H1 (cell line): Measurements from ENCODE around the gene RASGEF1C. TPM values are rescaled to one million over a fixed set of nuclear protein-coding genes. Genes with fewer than 3 reads are reported as not detected.
"Not testable (repeated sequence)": the region's sequence is repeated elsewhere in the genome, so short reads cannot be mapped to it uniquely, and the experiment has no call there.

Experiments used
- CTCF ChIA-PET: fragments of 300-600 bp; sonication (Branson Sonifier 250); formaldehyde crosslinking; loops from one replicate; lab custom pipeline; 2021; ENCODE audit not compliant: partially characterized antibody; lab: Charles Lee
- POLR2A ChIA-PET: fragments of 300-600 bp; sonication (Branson Sonifier 250); formaldehyde crosslinking; loops from one replicate; lab custom pipeline; 2021; ENCODE audit warnings: inconsistent platforms; ENCODE audit not compliant: partially characterized antibody; lab: Charles Lee
- DNase-seq, 2 experiments: peaks; one replicate each; pipeline versions ENCODE4 v3.0.0 to v3.0.0-alpha.2; 2010 to 2022; ENCODE audit warnings: low spot score in 2 of 2, low read depth in 1 of 2, mixed read lengths in 1 of 2
- FAIRE-seq: peaks from 2 replicates; lab custom pipeline; 2011; peaks lifted over from hg19 to GRCh38; lab: Jason Lieb, UNC
- H2AFZ ChIP-seq: 2 replicates; pipeline ENCODE4 v1.8.1; 2012; ENCODE audit warnings: low read length, inconsistent platforms
- H2AK5ac ChIP-seq: 2 replicates; pipeline ENCODE4 v1.6.1; 2013; ENCODE audit warnings: low read depth, low read length
- H2BK120ac ChIP-seq: replicated peaks from 2 replicates; pipeline ENCODE3; 2013; ENCODE audit warnings: low read depth, low read length, inconsistent platforms
- H2BK12ac ChIP-seq: 2 replicates; pipeline ENCODE4 v1.6.1; 2013; ENCODE audit warnings: low read depth, low read length
- H2BK15ac ChIP-seq: 2 replicates; pipeline ENCODE4 v1.6.1; 2013; ENCODE audit warnings: low read length
- H2BK20ac ChIP-seq: 2 replicates; pipeline ENCODE4 v1.6.1; 2013; ENCODE audit warnings: low read length
- H2BK5ac ChIP-seq: 2 replicates; pipeline ENCODE4 v1.6.1; 2013; ENCODE audit warnings: low read depth, low read length
- H3K14ac ChIP-seq: 2 replicates; pipeline ENCODE4 v1.6.1; 2013; ENCODE audit warnings: inconsistent platforms; ENCODE audit not compliant: insufficient read length
- H3K18ac ChIP-seq: 2 replicates; pipeline ENCODE4 v1.6.1; 2013; ENCODE audit warnings: low read length; ENCODE audit errors: extremely low read depth
- H3K23ac ChIP-seq: 2 replicates; pipeline ENCODE4 v1.6.1; 2013; ENCODE audit warnings: inconsistent platforms; ENCODE audit not compliant: insufficient read length
- H3K23me2 ChIP-seq: 2 replicates; pipeline ENCODE4 v1.6.1; 2013; ENCODE audit warnings: low read depth, low read length
- H3K27ac ChIP-seq: 2 replicates; pipeline ENCODE4 v1.6.1; 2011; ENCODE audit warnings: low read depth, low read length, inconsistent platforms
- H3K27me3 ChIP-seq, 4 experiments: replicated peaks in 1 of 4; 1 replicate in 1 of 4; 2 replicates in 3 of 4; pipeline versions ENCODE4 v1.6.1 to v1.8.1; 2011 to 2013; ENCODE audit warnings: low read length in 3 of 4, mild to moderate bottlenecking in 3 of 4, inconsistent platforms in 2 of 4, mixed read lengths in 2 of 4, moderate library complexity in 1 of 4; ENCODE audit not compliant: control insufficient read depth in 3 of 4, insufficient read depth in 3 of 4; ENCODE audit errors: extremely low read depth in 1 of 4
- H3K36me3 ChIP-seq, 4 experiments: 2 replicates each; pipeline versions ENCODE4 v1.6.1 to v1.8.1; 2011 to 2013; ENCODE audit warnings: mild to moderate bottlenecking in 4 of 4, low read length in 3 of 4, moderate library complexity in 2 of 4, control low read depth in 1 of 4, inconsistent platforms in 1 of 4; ENCODE audit not compliant: insufficient read depth in 4 of 4, control insufficient read depth in 2 of 4
- H3K4ac ChIP-seq: replicated peaks from 2 replicates; pipeline ENCODE3; 2013; ENCODE audit warnings: low read length, low read depth, mixed read lengths, inconsistent platforms; ENCODE audit not compliant: insufficient read length
- H3K4me1 ChIP-seq, 4 experiments: replicated peaks in 1 of 4; 1 replicate in 1 of 4; 2 replicates in 3 of 4; pipeline versions ENCODE4 v1.6.1 to v1.8.1; 2011 to 2013; ENCODE audit warnings: low read length in 3 of 4, inconsistent platforms in 2 of 4, mixed read lengths in 1 of 4; ENCODE audit not compliant: insufficient read depth in 4 of 4, control insufficient read depth in 3 of 4
- H3K4me2 ChIP-seq, 2 experiments: 2 replicates each; pipeline versions ENCODE4 v1.6.1 to v1.8.1; 2011 to 2013; ENCODE audit warnings: low read depth in 2 of 2, low read length in 2 of 2, control low read depth in 1 of 2, inconsistent platforms in 1 of 2, mild to moderate bottlenecking in 1 of 2; ENCODE audit not compliant: insufficient read depth in 1 of 2
- H3K4me3 ChIP-seq, 4 experiments: fragments of 200-600, 300-600 bp in 1 of 4; sonication (generic), shearing (Covaris generic), sonication (Bioruptor Twin) in 1 of 4; 2 replicates each; pipeline versions ENCODE4 v1.5.1 to v1.8.1; 2011 to 2016; ENCODE audit warnings: low read length in 4 of 4, low read depth in 3 of 4, control low read depth in 2 of 4, inconsistent platforms in 2 of 4, mild to moderate bottlenecking in 2 of 4, mixed read lengths in 1 of 4, moderate library complexity in 1 of 4; ENCODE audit not compliant: insufficient read depth in 2 of 4; ENCODE audit errors: extremely low read depth in 1 of 4
- H3K56ac ChIP-seq: replicated peaks from 2 replicates; pipeline ENCODE3; 2013; ENCODE audit warnings: low read depth, mild to moderate bottlenecking, mixed read lengths, low read length, inconsistent platforms; ENCODE audit not compliant: insufficient read length
- H3K79me1 ChIP-seq: 2 replicates; pipeline ENCODE4 v1.6.1; 2013; ENCODE audit warnings: low read depth, low read length, control low read depth
- H3K79me2 ChIP-seq, 2 experiments: 2 replicates each; pipeline versions ENCODE4 v1.6.1 to v1.8.1; 2012 to 2013; ENCODE audit warnings: low read length in 2 of 2, mild to moderate bottlenecking in 2 of 2, inconsistent platforms in 1 of 2; ENCODE audit not compliant: insufficient read depth in 2 of 2, control insufficient read depth in 1 of 2
- H3K9ac ChIP-seq, 4 experiments: replicated peaks in 1 of 4; 1 replicate in 1 of 4; 2 replicates in 3 of 4; pipeline versions ENCODE4 v1.6.1 to v1.8.1; 2011 to 2013; ENCODE audit warnings: low read depth in 3 of 4, low read length in 3 of 4, control low read depth in 2 of 4, mild to moderate bottlenecking in 2 of 4, moderate library complexity in 2 of 4, inconsistent platforms in 1 of 4; ENCODE audit errors: extremely low read depth in 1 of 4
- H3K9me3 ChIP-seq, 2 experiments: 2 replicates each; pipeline versions ENCODE4 v1.6.1 to v1.8.1; 2012 to 2013; ENCODE audit warnings: mild to moderate bottlenecking in 2 of 2, moderate library complexity in 2 of 2, control low read depth in 1 of 2, inconsistent platforms in 1 of 2, low read depth in 1 of 2, low read length in 1 of 2, mixed read lengths in 1 of 2; ENCODE audit not compliant: insufficient read depth in 2 of 2
- H4K20me1 ChIP-seq, 2 experiments: replicated peaks in 1 of 2; 2 replicates each; pipeline versions ENCODE3 to v1.8.1; 2011 to 2013; ENCODE audit warnings: inconsistent platforms in 2 of 2, low read length in 2 of 2, mild to moderate bottlenecking in 1 of 2; ENCODE audit not compliant: insufficient read depth in 2 of 2, control insufficient read depth in 1 of 2
- H4K5ac ChIP-seq: 2 replicates; pipeline ENCODE4 v1.6.1; 2013; ENCODE audit warnings: low read length, low read depth, mixed read lengths, inconsistent platforms; ENCODE audit not compliant: insufficient read length
- H4K8ac ChIP-seq: 2 replicates; pipeline ENCODE4 v1.8.0; 2013; ENCODE audit warnings: mild to moderate bottlenecking, moderate library complexity, low read length, inconsistent platforms; ENCODE audit not compliant: insufficient read depth; ENCODE audit errors: extremely low read depth
- H4K91ac ChIP-seq: replicated peaks from 2 replicates; pipeline ENCODE3; 2013; ENCODE audit warnings: low read length, mixed read lengths, inconsistent platforms; ENCODE audit not compliant: insufficient read length
- EGR1 ChIP-seq: IDR thresholded peaks from 2 replicates; pipeline ENCODE4 v1.6.1; 2011; ENCODE audit warnings: low read depth, low read length, borderline replicate concordance
- GABPA ChIP-seq: IDR thresholded peaks from 2 replicates; pipeline ENCODE4 v1.6.1; 2011; ENCODE audit warnings: mild to moderate bottlenecking, low read length, moderate library complexity, borderline replicate concordance; ENCODE audit not compliant: insufficient read depth
- HDAC2 ChIP-seq, 2 experiments: fragments of 300-600 bp in 1 of 2; sonication (generic) in 1 of 2; IDR thresholded peaks; 2 replicates each; pipeline ENCODE4 v1.6.1; 2011 to 2012; ENCODE audit warnings: low read depth in 2 of 2, low read length in 2 of 2, mild to moderate bottlenecking in 2 of 2, moderate library complexity in 2 of 2, borderline replicate concordance in 1 of 2, inconsistent platforms in 1 of 2
- KDM4A ChIP-seq: IDR thresholded peaks from one replicate; pipeline ENCODE4 v1.7.1; 2012; ENCODE audit warnings: low read depth, mild to moderate bottlenecking, moderate library complexity, low read length, inconsistent platforms; ENCODE audit not compliant: severe bottlenecking
- POLR2A ChIP-seq, 2 experiments: IDR thresholded peaks; 1 replicate in 1 of 2; 2 replicates in 1 of 2; pipeline ENCODE4 v1.6.1; 2011; ENCODE audit warnings: low read depth in 2 of 2, low read length in 2 of 2, mild to moderate bottlenecking in 2 of 2; ENCODE audit errors: control extremely low read depth in 1 of 2
- RAD21 ChIP-seq, 2 experiments: IDR thresholded peaks in 1 of 2; conservative IDR thresholded peaks in 1 of 2; 2 replicates each; pipeline ENCODE4 v1.6.1; 2011; ENCODE audit warnings: low read depth in 2 of 2, low read length in 2 of 2, improper control_type of control experiment in 1 of 2, inconsistent platforms in 1 of 2, mild to moderate bottlenecking in 1 of 2, moderate library complexity in 1 of 2
- SIX5 ChIP-seq: IDR thresholded peaks from 2 replicates; pipeline ENCODE4 v1.6.1; 2011; ENCODE audit warnings: mild to moderate bottlenecking, low read depth, low read length
- ZNF274 ChIP-seq: IDR thresholded peaks from 2 replicates; pipeline ENCODE4 v1.7.0; 2012; ENCODE audit warnings: low read length, borderline replicate concordance; ENCODE audit errors: extremely low read depth
- WGBS, 2 experiments: shearing (Covaris generic) in 1 of 2; methylation state at CpG; one replicate each; pipeline versions ENCODE4 v1.1.6 to v1.1.7; 2013 to 2015; ENCODE audit warnings: low lambda C conversion rate in 2 of 2, mixed read lengths in 2 of 2, inconsistent platforms in 1 of 2, low coverage in 1 of 2, missing lambda C conversion rate in 1 of 2; ENCODE audit not compliant: insufficient replicate concordance in 2 of 2, insufficient coverage in 1 of 2, insufficient read length in 1 of 2; ENCODE audit errors: extremely low coverage in 1 of 2, missing lambda C conversion rate in 1 of 2; 5-methylcytosine and 5-hydroxymethylcytosine counted together
- polyA plus RNA-seq, 7 experiments: library from polyadenylated mRNA; depleted of rRNA in 3 of 7; stranded (reverse) in 5 of 7; unstranded in 2 of 7; fragments of >200 nt in 5 of 7; fragments of 200-250 nt in 2 of 7; gene quantifications; 1 replicate in 5 of 7; 2 replicates in 1 of 7; 4 replicates in 1 of 7; pipeline versions ENCODE4 v1.2.1 to v1.2.3, GENCODE V29; 2011 to 2013; ENCODE audit warnings: missing spikeins in 2 of 7, mixed read lengths in 2 of 7
- total RNA-seq: library from RNA; stranded (reverse); fragmentation: NEBNext Ultra II Directional; extraction: Animal tissue kit (Norgen Biotek cat#: 25700); gene quantifications from 2 replicates; pipeline ENCODE4 v1.2.1, GENCODE V29; 2021

Gene RASGEF1C
- total and polyA plus RNA-seq, 2 of the 8 experiments (the other 6 are each of a cell fraction or from before 2014, with no cell fraction given): 0.26 to 0.61 TPM

- no peak for TF ChIP-seq SIX5
- no peak for TF ChIP-seq KDM4A
- TF ChIP-seq EGR1: peak; percentile 30; the same call in 1 of the 2 replicates
- 0 out of 4 replicates have a peak, but pooled peaks have one; percentile 6 to 50 for TF ChIP-seq HDAC2 (IDR thresholded peaks at IDR 0.05; ENCODE audit: borderline replicate concordance in 1 of 2, low read depth in 2 of 2, low read length in 2 of 2)
- peak; percentile 81 to 87 for TF ChIP-seq RAD21 (IDR thresholded peaks at IDR 0.05 in 1 of 2, conservative IDR thresholded peaks at IDR 0.05 in 1 of 2; ENCODE audit: low read depth in 2 of 2, low read length in 2 of 2)
- TF ChIP-seq ZNF274: no peak
- TF ChIP-seq GABPA: peak; percentile 72; the same call in 1 of the 2 replicates
- TF ChIP-seq POLR2A (IDR thresholded peaks at IDR 0.05; ENCODE audit: control extremely low read depth in 1 of 2, low read depth in 2 of 2, low read length in 2 of 2): no peak
- TF ChIP-seq, all 59 proteins: peak for 6
Measured at GRCh38 chr5:180126716-180127681, 82.0 kb downstream of the RASGEF1C start (continued).

DNA sequence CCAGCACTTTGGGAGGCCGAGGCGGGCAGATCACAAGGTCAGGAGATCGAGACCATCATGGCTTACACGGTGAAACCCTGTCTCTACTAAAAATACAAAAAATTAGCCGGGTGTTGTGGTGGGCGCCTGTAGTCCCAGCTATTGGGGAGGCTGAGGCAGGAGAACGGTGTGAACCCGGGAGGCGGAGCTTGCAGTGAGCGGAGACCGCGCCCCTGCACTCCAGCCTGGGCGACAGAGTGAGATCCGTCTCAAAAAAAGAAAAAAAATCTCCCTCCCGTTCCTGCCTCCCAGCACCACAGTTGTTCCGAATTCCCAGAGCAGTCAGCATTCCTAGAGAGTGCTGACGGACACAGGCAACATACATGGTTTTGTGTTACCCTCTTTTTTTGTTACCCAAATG is 82.9 kb downstream of the RASGEF1C start:
- H4K20me1 ChIP-seq: not testable (repeated sequence)
- POLR2A ChIA-PET: interaction anchor here (0.7 kb wide), 1 partner anchor 164 kb away, joined by 3 read pairs; no protein-coding TSS in a partner anchor

More for the DNA sequence above, 82.9 kb downstream of the RASGEF1C start:
- H2AK5ac ChIP-seq, H2AFZ ChIP-seq, H4K8ac ChIP-seq, H2BK12ac ChIP-seq, H4K91ac ChIP-seq, H3K9me3 ChIP-seq, H4K5ac ChIP-seq, H3K4me2 ChIP-seq, FAIRE-seq, H3K79me2 ChIP-seq, H3K23ac ChIP-seq, H3K9ac ChIP-seq, H3K79me1 ChIP-seq, H3K4me1 ChIP-seq, H3K4me3 ChIP-seq, H3K14ac ChIP-seq, H2BK120ac ChIP-seq, H3K4ac ChIP-seq, H3K23me2 ChIP-seq, DNase-seq, H2BK5ac ChIP-seq, H3K27ac ChIP-seq, H3K56ac ChIP-seq, H3K18ac ChIP-seq, H3K36me3 ChIP-seq, H2BK20ac ChIP-seq, H3K27me3 ChIP-seq, H2BK15ac ChIP-seq: not testable (repeated sequence)
- CTCF ChIA-PET: interaction anchor here (0.6 to 3.3 kb wide), 8 partner anchors 10 to 345 kb away, joined by 3 to 15 read pairs (median 4); partner anchors contain the start of gene RASGEF1C
- WGBS, 2 experiments: 85% methylated on average over 17 of the region's 17 CpGs; no CpG with 5 or more reads in 1 of the 2 experiments
